B cell (primary cell): ENCODE measurements around the gene CPNE9. TPM values are rescaled to one million over a fixed set of nuclear protein-coding genes. Genes with fewer than 3 reads are reported as not detected.

ENCODE experiments used
- ATAC-seq: fragments of 200-7000 bp; cut with Tn5 transposase; one replicate; pipeline ENCODE4 v1.10.0; 2021; ENCODE audit warnings: low read depth, mild to moderate bottlenecking, moderate number of reproducible peaks, moderate library complexity
- CTCF ChIA-PET: fragments of 350-600 bp; sonication (Branson Sonifier 250); formaldehyde crosslinking; loops from one replicate; lab custom pipeline; 2021; ENCODE audit warnings: antibody characterized with exemption, inconsistent platforms; lab: Charles Lee
- POLR2A ChIA-PET: fragments of 350-600 bp; sonication (Branson Sonifier 250); formaldehyde crosslinking; loops from one replicate; lab custom pipeline; 2021; ENCODE audit warnings: antibody characterized with exemption; lab: Charles Lee
- DNase-seq: peaks from one replicate; pipeline ENCODE4 v3.0.0; 2013
- H2AFZ ChIP-seq: 2 replicates; pipeline ENCODE4 v1.6.1; 2012; ENCODE audit warnings: mild to moderate bottlenecking, low read depth, low read length; ENCODE audit not compliant: insufficient read depth, poor library complexity, severe bottlenecking
- H3K27ac ChIP-seq, 2 donors: 1 replicate in 1 of 2; 2 replicates in 1 of 2; pipeline ENCODE4 v1.5.1; 2012 to 2013; ENCODE audit warnings: low read length in 2 of 2, mild to moderate bottlenecking in 2 of 2, moderate library complexity in 1 of 2
- H3K27me3 ChIP-seq, 4 experiments: fragments of 200-600 bp in 1 of 4; sonication (generic) in 1 of 4; replicated peaks in 1 of 4; 1 replicate in 2 of 4; 2 replicates in 2 of 4; pipeline versions ENCODE4 v1.6.1 to v1.7.0; 2013 to 2016; ENCODE audit warnings: low read length in 3 of 4, mild to moderate bottlenecking in 2 of 4, mixed read lengths in 1 of 4, moderate library complexity in 1 of 4; ENCODE audit not compliant: insufficient read depth in 4 of 4, control insufficient read depth in 3 of 4; ENCODE audit errors: control extremely low read depth in 1 of 4
- H3K36me3 ChIP-seq, 2 experiments: replicated peaks in 1 of 2; 1 replicate in 1 of 2; 2 replicates in 1 of 2; pipeline versions ENCODE4 v1.6.1 to v1.7.1; 2013; ENCODE audit warnings: low read length in 1 of 2; ENCODE audit not compliant: insufficient read depth in 2 of 2, control insufficient read depth in 1 of 2; ENCODE audit errors: control extremely low read depth in 1 of 2, extremely low read depth in 1 of 2
- H3K4me1 ChIP-seq, 2 donors: fragments of 200-600 bp in 1 of 2; sonication (generic) in 1 of 2; 1 replicate in 1 of 2; 2 replicates in 1 of 2; pipeline versions ENCODE4 v1.5.1 to v1.6.1; 2013 to 2017; ENCODE audit warnings: low read length in 2 of 2; ENCODE audit not compliant: control insufficient read depth in 2 of 2, insufficient read depth in 2 of 2
- H3K4me2 ChIP-seq: replicated peaks from 2 replicates; pipeline ENCODE3; 2012; ENCODE audit warnings: mild to moderate bottlenecking, low read depth, low read length; ENCODE audit not compliant: poor library complexity, severe bottlenecking
- H3K4me3 ChIP-seq, 5 experiments: fragments of 200-600 bp in 1 of 5; sonication (generic) in 1 of 5; 1 replicate in 3 of 5; 2 replicates in 2 of 5; pipeline versions ENCODE4 v1.5.1 to v1.7.0; 2011 to 2016; ENCODE audit warnings: low read length in 4 of 5, mild to moderate bottlenecking in 4 of 5, low read depth in 2 of 5, control low read depth in 1 of 5, moderate library complexity in 1 of 5; ENCODE audit not compliant: insufficient read depth in 1 of 5; ENCODE audit errors: control extremely low read depth in 1 of 5, extremely low read depth in 1 of 5
- H3K79me2 ChIP-seq: fragments of 200-600 bp; sonication (generic); one replicate; pipeline ENCODE4 v1.6.0; 2016; ENCODE audit warnings: low read length; ENCODE audit not compliant: control insufficient read depth, insufficient read depth
- H3K9ac ChIP-seq: fragments of 200-600 bp; sonication (generic); 2 replicates; pipeline ENCODE4 v1.6.1; 2017; ENCODE audit warnings: mild to moderate bottlenecking, low read length, moderate library complexity
- H3K9me3 ChIP-seq, 3 donors: one replicate each; pipeline versions ENCODE4 v1.6.1 to v1.7.1; 2013; ENCODE audit warnings: low read length in 2 of 3; ENCODE audit not compliant: control insufficient read depth in 2 of 3, insufficient read depth in 1 of 3; ENCODE audit errors: control extremely low read depth in 1 of 3
- H4K20me1 ChIP-seq: 2 replicates; pipeline ENCODE4 v1.6.0; 2012; ENCODE audit warnings: mild to moderate bottlenecking, low read length; ENCODE audit not compliant: insufficient read depth, control insufficient read depth, poor library complexity, severe bottlenecking
- H3K27ac Mint-ChIP-seq: one replicate; pipeline ENCODE4 v1.8.0; 2021; ENCODE audit warnings: mixed read lengths
- H3K27me3 Mint-ChIP-seq: one replicate; pipeline ENCODE4 v1.8.0; 2021; ENCODE audit warnings: mixed read lengths
- H3K4me1 Mint-ChIP-seq: one replicate; pipeline ENCODE4 v1.8.0; 2021; ENCODE audit warnings: mixed read lengths
- H3K4me3 Mint-ChIP-seq: one replicate; pipeline ENCODE4 v1.8.0; 2021; ENCODE audit warnings: mixed read lengths
- H3K9me3 Mint-ChIP-seq: one replicate; pipeline ENCODE4 v1.8.0; 2022; ENCODE audit warnings: mixed read lengths; ENCODE audit not compliant: insufficient read depth
- CTCF ChIP-seq: fragments of 200-600 bp; IDR thresholded peaks from one replicate; pipeline ENCODE4 v1.8.0; 2022; ENCODE audit warnings: antibody characterized with exemption, mild to moderate bottlenecking
- EZH2 ChIP-seq: IDR thresholded peaks from 2 replicates; pipeline ENCODE4 v1.6.1; 2012; ENCODE audit warnings: borderline replicate concordance, low read depth, mild to moderate bottlenecking, moderate library complexity, low read length; ENCODE audit not compliant: insufficient read depth, poor library complexity, severe bottlenecking
- whole genome bisulfite sequencing: methylation state at CpG from one replicate; pipeline ENCODE4 v1.1.5; 2013; ENCODE audit warnings: missing lambda C conversion rate; ENCODE audit not compliant: insufficient coverage; 5-methylcytosine and 5-hydroxymethylcytosine counted together
- intact Hi-C: fragments of 100-400 bp; cut with micrococcal nuclease; formaldehyde crosslinking; loops from one replicate; pipeline ENCODE4 v1.10.0; 2022
- polyA plus RNA-seq: library from polyadenylated mRNA; depleted of rRNA; stranded (reverse); fragments of >200 nt; gene quantifications from 2 replicates; pipeline ENCODE4 v1.2.3, GENCODE V29; 2012
- total RNA-seq, 2 donors: library from RNA; stranded (reverse); fragments of 120-200 nt in 1 of 2; gene quantifications; 1 replicate in 1 of 2; 2 replicates in 1 of 2; pipeline versions ENCODE4 v1.2.3 to v1.2.4, GENCODE V29; 2013 to 2022

Gene CPNE9
- total and polyA plus RNA-seq, 2 donors (not counting 1 experiment from before 2014, with no cell fraction given): 0.30 to 0.37 TPM

GRCh38 chr3:9686050-9686550, 17.5 kb upstream of the CPNE9 start:
- no peak overlapping the region for H2AFZ ChIP-seq
- WGBS: 95% methylated on average over 7 of the region's 9 CpGs
- Mint-ChIP-seq H3K27ac (no peak overlapping the region), H3K27me3 (no peaks in the 10 kb centered on the region), H3K9me3 (no peaks in the 10 kb centered on the region), H3K4me1 (peaks cover 18% of the 10 kb centered on the region), H3K4me3 (no peak overlapping the region)
- H3K27ac ChIP-seq: no peak overlapping the region
- H3K4me3 ChIP-seq: no peak overlapping the region
- no peaks in the 10 kb centered on the region for H3K27me3 ChIP-seq
- peaks cover 13 to 21% of the 10 kb centered on the region in 2 donors for H3K4me1 ChIP-seq
- no peaks in the 10 kb centered on the region for H3K9me3 ChIP-seq
- H3K4me2 ChIP-seq: no peak overlapping the region
- peaks cover 3 to 99% of the 10 kb centered on the region in 2 experiments for H3K36me3 ChIP-seq
- H3K79me2 ChIP-seq: peaks cover 6% of the 10 kb centered on the region
- ChIA-PET CTCF (no interaction called here), POLR2A (interaction anchor here (1.2 kb wide), 1 partner anchor 64 kb away, joined by 10 read pairs; the partner anchor contains the start of gene OGG1)
- intact Hi-C loops: no loop called here
- DNase-seq: no peak
- TF ChIP-seq CTCF: no peak
- no peak for TF ChIP-seq EZH2
- peaks cover 99% of the 10 kb centered on the region for H4K20me1 ChIP-seq
- H3K9ac ChIP-seq: no peak overlapping the region
- ATAC-seq: no peak

- H4K20me1 ChIP-seq: peaks cover 99% of the 10 kb centered on the region
- POLR2A ChIA-PET: interaction anchor here (1.2 kb wide), 1 partner anchor 63 kb away, joined by 10 read pairs; the partner anchor contains the start of gene OGG1
- Mint-ChIP-seq H3K27ac (no peak overlapping the region), H3K4me3 (no peak overlapping the region), H3K27me3 (no peaks in the 10 kb centered on the region), H3K4me1 (peaks cover 24% of the 10 kb centered on the region), H3K9me3 (no peaks in the 10 kb centered on the region)
- H2AFZ ChIP-seq: no peak overlapping the region
- H3K27me3 ChIP-seq: no peaks in the 10 kb centered on the region
- peaks cover 2 to 99% of the 10 kb centered on the region in 2 experiments for H3K36me3 ChIP-seq
- intact Hi-C loops: no loop called here
- 100% methylated on average over 2 of the region's 3 CpGs for WGBS
- no peaks in the 10 kb centered on the region for H3K9me3 ChIP-seq
- H3K27ac ChIP-seq: no peak overlapping the region
- ATAC-seq (no peak), DNase-seq (no peak)
- H3K4me3 ChIP-seq: no peak overlapping the region
- CTCF ChIA-PET: no interaction called here
- peaks cover 4% of the 10 kb centered on the region for H3K79me2 ChIP-seq
- no peak overlapping the region for H3K9ac ChIP-seq
- TF ChIP-seq CTCF (no peak), EZH2 (no peak)
- H3K4me1 ChIP-seq: peaks cover 17 to 27% of the 10 kb centered on the region in 2 donors
- no peak overlapping the region for H3K4me2 ChIP-seq
Observed at GRCh38 chr3:9686703-9687102, 16.9 kb upstream of the CPNE9 start.
